DND-41 (cell line): ENCODE measurements around the gene SELENON.

ENCODE experiments used
- ATAC-seq: fragments of 200-7000 bp; cut with Tn5 transposase; 3 replicates; pipeline ENCODE4 v1.9.1; 2021; ENCODE audit warnings: low read depth; ENCODE audit not compliant: insufficient read depth
- DNase-seq: peaks from one replicate; pipeline ENCODE4 v3.0.0-alpha.2; 2020
- H2AFZ ChIP-seq: 2 replicates; pipeline ENCODE4 v1.6.0; 2012; ENCODE audit warnings: low read depth, low read length
- H3K27ac ChIP-seq: 2 replicates; pipeline ENCODE4 v1.5.1; 2012; ENCODE audit warnings: low read length, inconsistent platforms
- H3K27me3 ChIP-seq: fragments of 200-600 bp; sonication (generic); 2 replicates; pipeline ENCODE4 v1.6.0; 2012; ENCODE audit warnings: low read length, mild to moderate bottlenecking, inconsistent platforms; ENCODE audit not compliant: insufficient read depth, poor library complexity
- H3K36me3 ChIP-seq: 2 replicates; pipeline ENCODE4 v1.5.1; 2012; ENCODE audit warnings: low read length, inconsistent platforms; ENCODE audit not compliant: insufficient read depth
- H3K4me1 ChIP-seq: 2 replicates; pipeline ENCODE4 v1.5.1; 2012; ENCODE audit warnings: mild to moderate bottlenecking, low read length; ENCODE audit not compliant: insufficient read depth
- H3K4me2 ChIP-seq: 2 replicates; pipeline ENCODE4 v1.6.0; 2012; ENCODE audit warnings: mild to moderate bottlenecking, moderate library complexity, low read length, inconsistent platforms; ENCODE audit not compliant: insufficient read depth
- H3K4me3 ChIP-seq, 2 experiments: fragments of 200-600 bp in 1 of 2; shearing (Covaris generic) in 1 of 2; 2 replicates each; pipeline ENCODE4 v1.5.1; 2012 to 2016; ENCODE audit warnings: inconsistent platforms in 2 of 2, low read length in 2 of 2, mild to moderate bottlenecking in 2 of 2, low read depth in 1 of 2, moderate library complexity in 1 of 2
- H3K79me2 ChIP-seq: 2 replicates; pipeline ENCODE4 v1.6.0; 2012; ENCODE audit warnings: low read length, inconsistent platforms; ENCODE audit not compliant: insufficient read depth
- H3K9ac ChIP-seq: 2 replicates; pipeline ENCODE4 v1.6.0; 2012; ENCODE audit warnings: low read depth, mild to moderate bottlenecking, inconsistent platforms, low read length, moderate library complexity
- H3K9me3 ChIP-seq: 2 replicates; pipeline ENCODE4 v1.5.1; 2012; ENCODE audit warnings: low read length, moderate library complexity, mild to moderate bottlenecking, inconsistent platforms; ENCODE audit not compliant: insufficient read depth, severe bottlenecking
- H4K20me1 ChIP-seq: 2 replicates; pipeline ENCODE4 v1.6.0; 2012; ENCODE audit warnings: low read length; ENCODE audit not compliant: insufficient read depth
- CTCF ChIP-seq: IDR thresholded peaks from 2 replicates; pipeline ENCODE4 v1.5.1; 2012; ENCODE audit warnings: borderline replicate concordance, low read length, moderate library complexity, mild to moderate bottlenecking; ENCODE audit not compliant: poor library complexity, severe bottlenecking; ENCODE audit errors: extremely low read depth
- EZH2 ChIP-seq: IDR thresholded peaks from 3 replicates; pipeline ENCODE4 v1.6.1; 2012; ENCODE audit warnings: borderline replicate concordance, low read depth, mild to moderate bottlenecking, moderate library complexity, low read length, inconsistent platforms; ENCODE audit not compliant: severe bottlenecking

The SELENON gene

GRCh38 chr1:25771221-25772114 is 28.5 kb upstream of the SELENON start:
- Histone ChIP-seq H3K36me3 (no peaks in the 10 kb centered on the region), H3K9me3 (no peaks in the 10 kb centered on the region), H4K20me1 (peaks cover 46% of the 10 kb centered on the region), H3K4me2 (no peak overlapping the region), H3K27ac (no peak overlapping the region), H3K9ac (no peak overlapping the region), H3K79me2 (no peaks in the 10 kb centered on the region), H3K4me3 (no peak overlapping the region), H2AFZ (no peak overlapping the region), H3K4me1 (peaks cover 28% of the 10 kb centered on the region), H3K27me3 (peaks cover 30% of the 10 kb centered on the region)
- DNase-seq (no peak), ATAC-seq (no peak)
- TF ChIP-seq CTCF (no peak), EZH2 (no peak)

GRCh38 chr1:25772164-25772563 is 27.8 kb upstream of the SELENON start:
- H3K36me3 ChIP-seq: no peaks in the 10 kb centered on the region
- H3K27me3 ChIP-seq: peaks cover 30% of the 10 kb centered on the region
- H3K27ac ChIP-seq: no peak overlapping the region
- H3K9me3 ChIP-seq: no peaks in the 10 kb centered on the region
- peaks cover 29% of the 10 kb centered on the region for H3K4me1 ChIP-seq
- H3K4me2 ChIP-seq: no peak overlapping the region
- H2AFZ ChIP-seq: no peak overlapping the region
- no peak for ATAC-seq
- H4K20me1 ChIP-seq: peaks cover 47% of the 10 kb centered on the region
- H3K4me3 ChIP-seq: no peak overlapping the region
- DNase-seq: no peak
- H3K79me2 ChIP-seq: no peaks in the 10 kb centered on the region
- no peak overlapping the region for H3K9ac ChIP-seq
- no peak for TF ChIP-seq CTCF
- no peak for TF ChIP-seq EZH2

- H3K36me3 ChIP-seq: no peaks in the 10 kb centered on the region
- no peak overlapping the region for H3K27ac ChIP-seq
- peaks cover 51% of the 10 kb centered on the region for H4K20me1 ChIP-seq
- ATAC-seq (no peak), DNase-seq (no peak)
- H2AFZ ChIP-seq: no peak overlapping the region
- no peak overlapping the region for H3K4me3 ChIP-seq
- H3K9me3 ChIP-seq: no peaks in the 10 kb centered on the region
- no peak for TF ChIP-seq EZH2
- no peak for TF ChIP-seq CTCF
- H3K4me1 ChIP-seq: peaks cover 29% of the 10 kb centered on the region
- no peak overlapping the region for H3K4me2 ChIP-seq
- no peaks in the 10 kb centered on the region for H3K79me2 ChIP-seq
- H3K9ac ChIP-seq: no peak overlapping the region
- peaks cover 30% of the 10 kb centered on the region for H3K27me3 ChIP-seq
These were observed 27.2 kb upstream of the SELENON start for GRCh38 chr1:25772692-25773245.
